ENCODE data around the gene MRPL12. TPM values are rescaled to one million over a fixed set of nuclear protein-coding genes. Genes with fewer than 3 reads are reported as not detected.

MRPL12 gene
- total and polyA plus RNA-seq, 9 of the 15 experiments (the other 6 are each of a cell fraction or from before 2014, with no cell fraction given) = 0.94 to 338 (median 100) TPM

GRCh38 chr17:81686614-81687013, 16.6 kb upstream of the MRPL12 start:
- Histone ChIP-seq H3K79me2 (ENCODE audit: control insufficient read depth, insufficient read depth, low read length) (peaks cover 54% of the 10 kb centered on the region), H3K27me3 (ENCODE audit: control insufficient read depth in 2 of 2, insufficient read depth in 2 of 2, low read length in 2 of 2) (no peaks in the 10 kb centered on the region), H3K9me1 (ENCODE audit: control insufficient read depth, insufficient read depth, low read length) (peaks cover 9% of the 10 kb centered on the region), H3K27ac (ENCODE audit: extremely low read depth, low read depth, low read length) (no peak overlapping the region; the same call in 2 of the 3 replicates), H2AFZ (ENCODE audit: low read depth, low read length) (no peak overlapping the region), H3K4me2 (ENCODE audit: insufficient read depth, low read length) (no peak overlapping the region), H4K20me1 (replicated peaks; ENCODE audit: control insufficient read depth, insufficient read depth, low read length) (peaks cover 16% of the 10 kb centered on the region; the same call in 1 of the 2 replicates), H3K36me3 (ENCODE audit: control insufficient read depth, insufficient read depth, low read length) (peaks cover 72% of the 10 kb centered on the region; the same call in 2 of the 3 replicates), H3K9me3 (replicated peaks; ENCODE audit: control insufficient read depth, insufficient read depth, low read depth, low read length) (no peaks in the 10 kb centered on the region), H3K4me1 (replicated peaks in 1 of 2; ENCODE audit: control insufficient read depth in 2 of 2, insufficient read depth in 2 of 2, low read length in 2 of 2) (peaks cover 13 to 72% of the 10 kb centered on the region in 2 experiments), H3K9ac (ENCODE audit: insufficient read depth in 1 of 2, low read depth in 2 of 2, low read length in 2 of 2) (peak overlapping the region in 1 of 2 experiments; percentile 50; a peak in 1 of 4 replicates), H3K4me3 (no peak overlapping the region)
- DNase-seq (ENCODE audit: extremely low read depth in 1 of 4, low spot score in 3 of 4) (no peak), FAIRE-seq (no peak), ATAC-seq (no peak)
- BruUV-seq (replicated peaks) = no TSS peak
- 99% methylated on average over 16 of the region's 20 CpGs for WGBS (ENCODE audit: insufficient coverage, low coverage, missing lambda C conversion rate)
- POLR2A ChIA-PET = no interaction called here
- intact Hi-C loops (cut with micrococcal nuclease) (no loop called here), in situ Hi-C loops (cut with MboI) (no loop called here)
- CTCF ChIA-PET (ENCODE audit: low intra/inter-chr PET ratio) = no interaction called here
- TF ChIP-seq RBFOX2 (IDR thresholded peaks at IDR 0.05; ENCODE audit: low read depth, low read length) (peak; percentile 44; the same call in 1 of the 2 replicates), ATF2 (CRISPR knock-in tag; IDR thresholded peaks at IDR 0.05) (no peak)
